Gastrocnemius medialis (tissue), 4 donors: ENCODE results near the gene KCNK18. TPM values are rescaled to one million over a fixed set of nuclear protein-coding genes. Genes with fewer than 3 reads are reported as not detected.

Source experiments
- ATAC-seq, 2 donors: fragments of 150-250 bp; one replicate each; pipeline ENCODE4 v1.9.1; 2016
- DNase-seq, 2 donors: peaks; one replicate each; pipeline ENCODE4 v3.0.0-alpha.2; 2019
- H3K27ac ChIP-seq, 4 donors: fragments of 200-600 bp; sonication (generic); 1 replicate in 1 of 4; 2 replicates in 3 of 4; pipeline ENCODE4 v1.5.1; 2016 to 2018; ENCODE audit warnings: mild to moderate bottlenecking in 2 of 4, moderate library complexity in 1 of 4
- H3K27me3 ChIP-seq, 3 donors: fragments of 200-600 bp; sonication (generic) in 2 of 3; 1 replicate in 1 of 3; 2 replicates in 2 of 3; pipeline versions ENCODE4 v1.5.1 to v1.6.0; 2016 to 2019; ENCODE audit warnings: mild to moderate bottlenecking in 1 of 3, moderate library complexity in 1 of 3
- H3K36me3 ChIP-seq, 2 donors: fragments of 200-600 bp; sonication (generic) in 1 of 2; one replicate each; pipeline ENCODE4 v1.5.1; 2017 to 2018
- H3K4me1 ChIP-seq, 2 donors: fragments of 200-600 bp; sonication (generic) in 1 of 2; one replicate each; pipeline ENCODE4 v1.5.1; 2016 to 2017; ENCODE audit warnings: mild to moderate bottlenecking in 2 of 2
- H3K4me3 ChIP-seq, 4 donors: fragments of 200-600 bp; sonication (generic) in 3 of 4; 1 replicate in 1 of 4; 2 replicates in 3 of 4; pipeline ENCODE4 v1.5.1; 2016 to 2019; ENCODE audit warnings: mild to moderate bottlenecking in 2 of 4
- H3K9me3 ChIP-seq, 3 donors: fragments of 200-600 bp; sonication (generic) in 2 of 3; 1 replicate in 1 of 3; 2 replicates in 2 of 3; pipeline ENCODE4 v1.5.1; 2016 to 2019
- CTCF ChIP-seq, 5 experiments: fragments of 450-650 bp in 3 of 5; fragments of 200-600 bp in 2 of 5; sonication (generic) in 2 of 5; IDR thresholded peaks in 4 of 5; conservative IDR thresholded peaks in 1 of 5; 1 replicate in 4 of 5; 2 replicates in 1 of 5; pipeline ENCODE4 v1.5.1; 2016 to 2019; ENCODE audit warnings: antibody characterized with exemption in 5 of 5, mild to moderate bottlenecking in 3 of 5, moderate library complexity in 3 of 5
- POLR2A ChIP-seq, 2 donors: fragments of 450-650 bp; IDR thresholded peaks; one replicate each; pipeline ENCODE4 v1.6.1; 2017; ENCODE audit warnings: antibody characterized with exemption in 2 of 2, mild to moderate bottlenecking in 2 of 2, moderate library complexity in 2 of 2
- in situ Hi-C, 4 donors: fragments of 200-750 bp; cut with MboI; loops; one replicate each; pipeline versions ENCODE4 v1.15.0 to v1.8.0; 2017; ENCODE audit warnings: low sequenced_read_pairs in 4 of 4
- intact Hi-C: fragments of 100-400 bp; cut with DNase I; formaldehyde crosslinking; loops from one replicate; pipeline ENCODE4 v1.15.1; 2023; ENCODE audit warnings: low total_unique reads
- total RNA-seq, 4 donors: library from RNA; depleted of rRNA; stranded (reverse); fragments of >200 nt; gene quantifications; one replicate each; pipeline versions ENCODE4 v1.1.0 to v1.2.3, GENCODE V29; 2016

Gene KCNK18
- total RNA-seq, 4 donors from 2014 or later = not detected

DNA sequence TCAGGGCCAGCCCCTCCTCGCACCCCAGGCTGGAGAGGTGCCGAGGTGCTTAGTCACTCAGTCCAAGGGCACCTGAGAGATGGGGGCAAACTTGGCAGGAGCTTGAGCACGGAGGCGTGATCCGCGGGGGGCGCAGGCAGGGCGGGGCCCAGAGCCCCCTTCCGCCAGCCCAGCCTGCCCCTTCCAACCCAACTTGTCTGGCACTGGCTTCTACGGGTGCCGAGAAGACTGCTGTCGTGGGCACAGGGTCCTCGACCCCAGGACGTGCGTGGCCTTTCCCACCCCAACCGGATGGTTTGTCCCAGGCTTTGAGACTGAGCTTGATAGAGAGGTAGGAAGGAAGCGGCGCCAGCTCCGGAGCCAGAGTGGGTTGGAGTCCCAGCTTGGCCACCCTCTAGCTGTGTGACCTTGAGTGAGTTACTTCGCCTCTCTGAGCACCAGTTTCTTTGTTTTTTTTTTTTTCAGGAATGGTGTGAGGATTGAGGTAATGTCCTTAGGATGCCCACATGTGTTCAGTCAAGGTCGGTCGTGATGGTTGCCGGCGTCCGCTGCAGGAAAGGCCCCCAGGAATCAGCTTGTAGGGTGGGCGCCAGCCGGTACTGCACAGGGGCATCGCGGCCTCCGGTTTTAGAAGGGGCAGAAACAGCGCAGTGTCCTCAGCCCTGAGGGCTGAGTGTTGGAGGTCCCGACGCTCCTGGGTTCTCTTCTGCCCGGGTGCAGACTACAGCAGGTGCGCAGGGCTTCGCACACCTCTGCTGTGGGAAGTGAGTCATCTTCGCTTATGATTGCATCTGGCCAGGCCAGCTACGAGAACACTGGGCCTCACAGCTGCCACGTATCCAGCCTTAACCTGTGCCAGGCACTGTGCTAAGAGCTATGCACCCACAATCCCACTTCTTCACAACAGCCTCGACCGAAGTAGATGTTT, 30.6 kb upstream of the KCNK18 start:
- in situ Hi-C loops = loop anchor here in 1 of 4 donors (25.0 kb wide), 1 partner anchor 479 kb away; no protein-coding TSS in a partner anchor
- H3K4me1 ChIP-seq = peaks cover 0 to 9% of the 10 kb centered on the region in 2 donors

DNA sequence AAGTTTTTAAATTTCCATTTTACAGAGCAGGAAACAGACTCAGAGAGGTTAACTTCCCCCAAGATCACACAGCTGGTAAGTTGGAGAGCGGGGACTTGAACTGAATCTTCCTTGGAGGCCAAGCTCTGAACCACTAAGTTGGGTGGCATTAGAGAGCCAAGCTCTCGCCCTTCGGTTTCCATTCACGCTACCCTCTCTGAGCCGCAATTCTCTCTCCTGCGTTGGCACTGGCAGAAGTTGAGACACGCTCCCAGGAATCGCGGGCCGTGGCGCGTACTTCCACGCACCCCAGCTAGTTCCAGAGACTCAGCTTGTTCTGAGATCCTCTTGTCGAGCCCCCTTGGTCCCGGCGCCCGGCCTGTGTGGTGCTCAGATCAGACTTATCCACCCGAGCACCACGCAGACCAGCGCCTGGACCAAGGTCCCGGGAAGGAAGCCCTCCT, 29.9 kb upstream of the KCNK18 start:
- H3K4me3 ChIP-seq = peak overlapping the region in 1 of 4 donors; percentile 36
- H3K4me1 ChIP-seq = peaks cover 0 to 9% of the 10 kb centered on the region in 2 donors
- TF ChIP-seq POLR2A (IDR thresholded peaks at IDR 0.05) = no peak
- no peak for TF ChIP-seq CTCF (IDR thresholded peaks at IDR 0.05 in 4 of 5, conservative IDR thresholded peaks at IDR 0.05 in 1 of 5)
- no peak for DNase-seq
- in situ Hi-C loops (loop anchor here in 1 of 4 donors (25.0 kb wide), 1 partner anchor 480 kb away; no protein-coding TSS in a partner anchor), intact Hi-C loops (loop anchor here (2.0 kb wide), 1 partner anchor 371 kb away; no protein-coding TSS in a partner anchor)
- no peaks in the 10 kb centered on the region for H3K9me3 ChIP-seq
- H3K27me3 ChIP-seq = peaks cover 89 to 95% (median 93%) of the 10 kb centered on the region in 3 donors
- H3K36me3 ChIP-seq = no peaks in the 10 kb centered on the region
- no peak for ATAC-seq
- no peak overlapping the region for H3K27ac ChIP-seq

More for the DNA sequence above, 30.6 kb upstream of the KCNK18 start:
- no peak overlapping the region for H3K27ac ChIP-seq
- peaks cover 90 to 95% (median 95%) of the 10 kb centered on the region in 3 donors for H3K27me3 ChIP-seq
- no peak overlapping the region for H3K4me3 ChIP-seq
- no peak for TF ChIP-seq CTCF (IDR thresholded peaks at IDR 0.05 in 4 of 5, conservative IDR thresholded peaks at IDR 0.05 in 1 of 5)
- no peak for TF ChIP-seq POLR2A (IDR thresholded peaks at IDR 0.05)
- intact Hi-C loops = loop anchor here (2.0 kb wide), 1 partner anchor 370 kb away; no protein-coding TSS in a partner anchor
- DNase-seq (no peak), ATAC-seq (no peak)
- no peaks in the 10 kb centered on the region for H3K36me3 ChIP-seq
- H3K9me3 ChIP-seq = no peaks in the 10 kb centered on the region

DNA sequence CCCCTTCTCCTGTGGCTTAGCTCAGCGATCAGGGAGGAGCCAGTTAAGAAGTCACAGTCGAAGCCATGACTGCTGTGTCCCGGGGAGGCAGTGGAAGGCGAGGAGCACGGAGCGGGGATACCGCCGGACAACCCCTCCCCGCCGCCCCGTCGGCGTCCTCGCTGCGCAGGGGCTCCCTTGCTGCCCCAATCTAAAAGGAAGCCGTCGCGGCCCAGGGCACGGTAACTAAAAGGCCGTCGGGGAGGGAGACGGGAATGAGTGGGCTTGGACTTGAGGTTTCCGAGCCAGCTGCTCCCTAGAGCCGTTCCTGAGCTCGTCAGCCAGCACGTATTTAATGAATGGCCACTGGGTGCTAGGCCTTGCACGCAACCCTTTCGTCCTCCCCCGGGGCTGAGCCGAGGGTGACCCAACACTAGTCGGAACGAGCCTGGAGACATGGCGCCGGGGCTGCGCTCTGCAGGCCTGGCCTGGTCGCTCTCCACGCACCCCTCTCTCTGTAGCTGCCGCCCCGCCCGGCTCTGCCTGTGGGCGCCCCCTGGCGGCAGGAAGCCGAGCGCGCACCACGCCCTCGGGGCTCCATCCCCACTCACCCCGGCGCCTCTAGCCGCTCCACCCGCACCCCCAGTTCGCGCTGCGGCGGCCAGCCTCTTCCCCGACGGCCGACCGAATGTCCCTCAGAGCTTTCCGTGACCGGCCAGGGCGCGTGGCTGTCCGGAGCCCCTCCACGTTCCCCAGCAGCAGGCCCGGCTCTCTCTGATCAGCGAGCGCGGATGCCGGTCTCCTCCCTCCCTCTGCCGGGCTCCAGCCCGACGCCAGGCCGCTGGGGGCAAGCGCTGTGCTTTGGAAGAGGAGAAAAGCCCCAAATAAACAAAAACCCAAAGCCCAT, 29.3 kb upstream of the KCNK18 start:
- in situ Hi-C loops (loop anchor here in 1 of 4 donors (25.0 kb wide), 1 partner anchor 481 kb away; no protein-coding TSS in a partner anchor), intact Hi-C loops (loop anchor here (2.0 kb wide), 1 partner anchor 371 kb away; no protein-coding TSS in a partner anchor)
- Histone ChIP-seq H3K27me3 (peaks cover 89 to 95% (median 92%) of the 10 kb centered on the region in 3 donors), H3K4me1 (peaks cover 0 to 2% of the 10 kb centered on the region in 2 donors), H3K27ac (no peak overlapping the region), H3K4me3 (peak overlapping the region in 2 of 4 donors; percentile 11 to 36), H3K9me3 (no peaks in the 10 kb centered on the region), H3K36me3 (no peaks in the 10 kb centered on the region)
- ATAC-seq (peak; percentile 45 to 46), DNase-seq (no peak)
- TF ChIP-seq CTCF (IDR thresholded peaks at IDR 0.05 in 4 of 5, conservative IDR thresholded peaks at IDR 0.05 in 1 of 5) (peak in 4 of 5 experiments; percentile 58 to 70 (median 68)), POLR2A (IDR thresholded peaks at IDR 0.05) (no peak)

DNA sequence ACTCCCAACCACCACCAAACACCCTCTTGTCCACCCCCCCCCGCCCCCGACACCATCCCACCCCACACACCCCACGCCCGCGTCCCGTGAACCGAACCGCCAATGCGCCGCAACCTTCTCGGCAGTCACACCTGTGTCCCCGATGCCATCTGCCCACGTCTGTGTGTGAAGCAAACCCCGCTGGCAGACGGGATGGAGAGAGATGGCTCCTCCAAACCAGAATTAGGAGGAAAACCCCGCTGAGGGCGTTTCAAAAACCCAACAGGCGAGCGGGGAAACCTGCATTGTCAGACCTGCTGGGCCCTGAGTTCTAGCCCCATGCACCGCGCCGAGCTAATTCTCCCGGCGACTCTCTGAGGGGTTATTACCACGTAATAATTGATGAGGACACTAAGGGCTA, 28.6 kb upstream of the KCNK18 start:
- no peaks in the 10 kb centered on the region for H3K36me3 ChIP-seq
- no peak overlapping the region for H3K27ac ChIP-seq
- ATAC-seq (no peak), DNase-seq (no peak)
- no peaks in the 10 kb centered on the region for H3K9me3 ChIP-seq
- H3K4me1 ChIP-seq = no peaks in the 10 kb centered on the region
- intact Hi-C loops = no loop called here
- in situ Hi-C loops = loop anchor here in 1 of 4 donors (25.0 kb wide), 1 partner anchor 481 kb away; no protein-coding TSS in a partner anchor
- H3K27me3 ChIP-seq = peaks cover 82 to 95% (median 90%) of the 10 kb centered on the region in 3 donors
- TF ChIP-seq CTCF (IDR thresholded peaks at IDR 0.05 in 4 of 5, conservative IDR thresholded peaks at IDR 0.05 in 1 of 5) (no peak), POLR2A (IDR thresholded peaks at IDR 0.05) (no peak)
- H3K4me3 ChIP-seq = no peak overlapping the region
